H9 (cell line): ENCODE data around the gene LYSET. TPM values are rescaled to one million over a fixed set of nuclear protein-coding genes. Genes with fewer than 3 reads are reported as not detected.

Source experiments
- DNase-seq: peaks from one replicate; pipeline ENCODE4 v3.0.0-alpha.2; 2017
- H2AFZ ChIP-seq: one replicate; pipeline ENCODE4 v1.6.1; 2013; ENCODE audit warnings: mild to moderate bottlenecking, low read length, control low read depth, moderate library complexity
- H2AK5ac ChIP-seq: 2 replicates; pipeline ENCODE4 v1.6.1; 2013; ENCODE audit warnings: low read length, control low read depth, mixed read lengths; ENCODE audit not compliant: insufficient read length
- H2BK120ac ChIP-seq: one replicate; pipeline ENCODE4 v1.6.1; 2013; ENCODE audit warnings: low read depth, mild to moderate bottlenecking, low read length, control low read depth, inconsistent platforms; ENCODE audit not compliant: poor library complexity, severe bottlenecking
- H2BK12ac ChIP-seq: 2 replicates; pipeline ENCODE4 v1.6.1; 2013; ENCODE audit warnings: low read length, control low read depth, mixed read lengths, low read depth; ENCODE audit not compliant: insufficient read length
- H2BK15ac ChIP-seq: 2 replicates; pipeline ENCODE4 v1.6.1; 2013; ENCODE audit warnings: low read depth, low read length, control low read depth
- H2BK20ac ChIP-seq: one replicate; pipeline ENCODE4 v1.6.1; 2013; ENCODE audit warnings: low read depth, mild to moderate bottlenecking, low read length, control low read depth, inconsistent platforms; ENCODE audit not compliant: poor library complexity, severe bottlenecking
- H2BK5ac ChIP-seq: 2 replicates; pipeline ENCODE4 v1.6.1; 2013; ENCODE audit warnings: low read length, control low read depth, mixed read lengths; ENCODE audit not compliant: insufficient read length
- H3K14ac ChIP-seq: 2 replicates; pipeline ENCODE4 v1.6.1; 2013; ENCODE audit warnings: low read length, control low read depth; ENCODE audit not compliant: insufficient read depth
- H3K18ac ChIP-seq: 2 replicates; pipeline ENCODE4 v1.6.1; 2013; ENCODE audit warnings: low read depth, mild to moderate bottlenecking, mixed read lengths, low read length, control low read depth; ENCODE audit not compliant: insufficient read length
- H3K23ac ChIP-seq: 2 replicates; pipeline ENCODE4 v1.6.1; 2013; ENCODE audit warnings: low read length, control low read depth, mixed read lengths, low read depth; ENCODE audit not compliant: insufficient read length
- H3K23me2 ChIP-seq: 2 replicates; pipeline ENCODE4 v1.6.1; 2013; ENCODE audit warnings: low read depth, mild to moderate bottlenecking, mixed read lengths, low read length, control low read depth; ENCODE audit not compliant: insufficient read length, poor library complexity, severe bottlenecking
- H3K27ac ChIP-seq: 2 replicates; pipeline ENCODE4 v1.5.1; 2013; ENCODE audit warnings: low read length, control low read depth, mixed read lengths, low read depth; ENCODE audit not compliant: insufficient read length
- H3K27me3 ChIP-seq: 2 replicates; pipeline ENCODE4 v1.6.1; 2013; ENCODE audit warnings: low read length, control low read depth, inconsistent platforms; ENCODE audit not compliant: insufficient read depth
- H3K4ac ChIP-seq: 2 replicates; pipeline ENCODE4 v1.6.1; 2013; ENCODE audit warnings: low read depth, mild to moderate bottlenecking, control low read depth, inconsistent platforms, low read length, moderate library complexity
- H3K4me1 ChIP-seq: 2 replicates; pipeline ENCODE4 v1.6.1; 2013; ENCODE audit warnings: low read length, control low read depth, inconsistent platforms; ENCODE audit not compliant: insufficient read depth
- H3K4me2 ChIP-seq: 2 replicates; pipeline ENCODE4 v1.6.1; 2013; ENCODE audit warnings: low read length, control low read depth, mixed read lengths; ENCODE audit not compliant: insufficient read length, insufficient read depth
- H3K56ac ChIP-seq: 2 replicates; pipeline ENCODE4 v1.6.1; 2013; ENCODE audit warnings: low read depth, mild to moderate bottlenecking, mixed read lengths, low read length, control low read depth; ENCODE audit not compliant: insufficient read length
- H3K79me1 ChIP-seq: 2 replicates; pipeline ENCODE4 v1.6.1; 2013; ENCODE audit warnings: low read depth, mild to moderate bottlenecking, moderate library complexity, low read length, control low read depth, inconsistent platforms; ENCODE audit not compliant: insufficient read depth, poor library complexity, severe bottlenecking
- H3K79me2 ChIP-seq: 2 replicates; pipeline ENCODE4 v1.6.1; 2013; ENCODE audit warnings: low read length, control low read depth, inconsistent platforms; ENCODE audit not compliant: insufficient read depth
- H3K9ac ChIP-seq: 2 replicates; pipeline ENCODE4 v1.6.1; 2013; ENCODE audit warnings: low read length, control low read depth, mixed read lengths; ENCODE audit not compliant: insufficient read length; ENCODE audit errors: extremely low read depth
- H3K9me3 ChIP-seq: one replicate; pipeline ENCODE4 v1.6.1; 2013; ENCODE audit warnings: low read depth, low read length, inconsistent platforms; ENCODE audit not compliant: control insufficient read depth
- H3T11ph ChIP-seq: one replicate; pipeline ENCODE4 v1.6.1; 2013; ENCODE audit warnings: mild to moderate bottlenecking, low read length, control low read depth, inconsistent platforms
- H4K20me1 ChIP-seq: one replicate; pipeline ENCODE4 v1.6.1; 2013; ENCODE audit not compliant: control insufficient read depth, insufficient read length, insufficient read depth
- H4K5ac ChIP-seq: 2 replicates; pipeline ENCODE4 v1.6.1; 2013; ENCODE audit warnings: low read depth, mild to moderate bottlenecking, mixed read lengths, low read length, control low read depth; ENCODE audit not compliant: insufficient read length
- H4K8ac ChIP-seq: replicated peaks from 2 replicates; pipeline ENCODE4 v1.6.1; 2013; ENCODE audit warnings: low read length, control low read depth, mixed read lengths, low read depth; ENCODE audit not compliant: insufficient read length
- H4K91ac ChIP-seq: 2 replicates; pipeline ENCODE4 v1.6.1; 2013; ENCODE audit warnings: low read depth, mild to moderate bottlenecking, moderate library complexity, mixed read lengths, low read length, control low read depth; ENCODE audit not compliant: insufficient read length
- H3K27ac Mint-ChIP-seq, 3 experiments: 2 replicates in 2 of 3; 3 replicates in 1 of 3; pipeline ENCODE4 v1.8.0; 2020 to 2021; ENCODE audit warnings: mixed read lengths in 3 of 3, mild to moderate bottlenecking in 1 of 3, moderate library complexity in 1 of 3
- H3K27me3 Mint-ChIP-seq: 2 replicates; pipeline ENCODE4 v1.8.0; 2021; ENCODE audit warnings: low read depth, mild to moderate bottlenecking, moderate library complexity, mixed read lengths
- H3K36me3 Mint-ChIP-seq, 3 experiments: 2 replicates in 2 of 3; 3 replicates in 1 of 3; pipeline ENCODE4 v1.8.0; 2020 to 2021; ENCODE audit warnings: low read depth in 3 of 3, mixed read lengths in 3 of 3; ENCODE audit not compliant: insufficient read depth in 1 of 3
- H3K4me1 Mint-ChIP-seq, 2 experiments: 2 replicates each; pipeline ENCODE4 v1.8.0; 2020; ENCODE audit warnings: mixed read lengths in 2 of 2
- H3K4me3 Mint-ChIP-seq, 2 experiments: 2 replicates in 1 of 2; 3 replicates in 1 of 2; pipeline ENCODE4 v1.8.0; 2020 to 2021; ENCODE audit warnings: mild to moderate bottlenecking in 2 of 2, mixed read lengths in 2 of 2, moderate library complexity in 1 of 2
- H3K9me3 Mint-ChIP-seq, 2 experiments: 2 replicates in 1 of 2; 3 replicates in 1 of 2; pipeline ENCODE4 v1.8.0; 2020; ENCODE audit warnings: mild to moderate bottlenecking in 2 of 2, mixed read lengths in 2 of 2, moderate library complexity in 1 of 2
- WGBS: extraction: QIAGEN DNeasy Blood & Tissue Kit; methylation state at CpG from one replicate; pipeline ENCODE4 v1.1.7; 2013; ENCODE audit warnings: missing lambda C conversion rate, low lambda C conversion rate, mixed read lengths; ENCODE audit not compliant: insufficient read length; ENCODE audit errors: extremely low coverage; 5-methylcytosine and 5-hydroxymethylcytosine counted together
- total RNA-seq: library from RNA; stranded (reverse); gene quantifications from 2 replicates; pipeline ENCODE4 v1.2.1, GENCODE V29; 2021
- TF ChIP-seq, protein P1 (sequence below): fragments of 200-600 bp; sonication (generic); conservative IDR thresholded peaks from 3 replicates; pipeline ENCODE4 v1.8.0; 2021; ENCODE audit warnings: antibody characterized with exemption, mild to moderate bottlenecking

The LYSET gene
- total RNA-seq, 1 experiment from 2014 or later: 26.1 TPM

GRCh38 chr14:93228550-93228949 lies 43.4 kb downstream of the LYSET start:
- H3K9me3 ChIP-seq: no peaks in the 10 kb centered on the region
- H3K4ac ChIP-seq: no peak overlapping the region
- H3K23ac ChIP-seq: no peak overlapping the region
- peaks cover 0 to 4% of the 10 kb centered on the region in 2 experiments; a peak in 1 of 4 replicates for H3K4me1 Mint-ChIP-seq
- no peak overlapping the region for H3K27ac Mint-ChIP-seq
- no CpG with 5 or more reads among the region's 8 CpGs for WGBS
- no peak overlapping the region for H3K9ac ChIP-seq
- no peaks in the 10 kb centered on the region for H3K79me2 ChIP-seq
- no peaks in the 10 kb centered on the region for H3K27me3 Mint-ChIP-seq
- H3K27me3 ChIP-seq: no peaks in the 10 kb centered on the region
- no peak overlapping the region for H3K27ac ChIP-seq
- H2AFZ ChIP-seq: no peak overlapping the region
- H3K4me3 Mint-ChIP-seq: no peak overlapping the region
- H2BK12ac ChIP-seq: no peak overlapping the region
- no peaks in the 10 kb centered on the region for H3K23me2 ChIP-seq
- H4K8ac ChIP-seq: no peak overlapping the region
- no peak overlapping the region for H2BK120ac ChIP-seq
- no peak overlapping the region for H3T11ph ChIP-seq
- H3K9me3 Mint-ChIP-seq: no peaks in the 10 kb centered on the region
- no peak for DNase-seq
- no peaks in the 10 kb centered on the region for H3K79me1 ChIP-seq
- H3K56ac ChIP-seq: no peak overlapping the region
- H2BK20ac ChIP-seq: no peak overlapping the region
- no peak overlapping the region for H3K14ac ChIP-seq
- peaks cover 16 to 43% (median 39%) of the 10 kb centered on the region in 3 experiments; a peak in 6 of 7 replicates for H3K36me3 Mint-ChIP-seq
- no peaks in the 10 kb centered on the region for H3K4me1 ChIP-seq
- no peak overlapping the region for H3K4me2 ChIP-seq
- H3K18ac ChIP-seq: no peak overlapping the region
- H4K5ac ChIP-seq: no peak overlapping the region
- no peak overlapping the region for H2AK5ac ChIP-seq
- H2BK5ac ChIP-seq: no peak overlapping the region
- H2BK15ac ChIP-seq: no peak overlapping the region
- H4K20me1 ChIP-seq: no peaks in the 10 kb centered on the region
- H4K91ac ChIP-seq: no peak overlapping the region
- TF ChIP-seq, protein P1, sequence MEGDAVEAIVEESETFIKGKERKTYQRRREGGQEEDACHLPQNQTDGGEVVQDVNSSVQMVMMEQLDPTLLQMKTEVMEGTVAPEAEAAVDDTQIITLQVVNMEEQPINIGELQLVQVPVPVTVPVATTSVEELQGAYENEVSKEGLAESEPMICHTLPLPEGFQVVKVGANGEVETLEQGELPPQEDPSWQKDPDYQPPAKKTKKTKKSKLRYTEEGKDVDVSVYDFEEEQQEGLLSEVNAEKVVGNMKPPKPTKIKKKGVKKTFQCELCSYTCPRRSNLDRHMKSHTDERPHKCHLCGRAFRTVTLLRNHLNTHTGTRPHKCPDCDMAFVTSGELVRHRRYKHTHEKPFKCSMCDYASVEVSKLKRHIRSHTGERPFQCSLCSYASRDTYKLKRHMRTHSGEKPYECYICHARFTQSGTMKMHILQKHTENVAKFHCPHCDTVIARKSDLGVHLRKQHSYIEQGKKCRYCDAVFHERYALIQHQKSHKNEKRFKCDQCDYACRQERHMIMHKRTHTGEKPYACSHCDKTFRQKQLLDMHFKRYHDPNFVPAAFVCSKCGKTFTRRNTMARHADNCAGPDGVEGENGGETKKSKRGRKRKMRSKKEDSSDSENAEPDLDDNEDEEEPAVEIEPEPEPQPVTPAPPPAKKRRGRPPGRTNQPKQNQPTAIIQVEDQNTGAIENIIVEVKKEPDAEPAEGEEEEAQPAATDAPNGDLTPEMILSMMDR: no peak
